IPS-20b (cell line): ENCODE data around the gene URI1.

Source experiments
- H3K27ac ChIP-seq: one replicate; pipeline ENCODE4 v1.5.1; 2013; ENCODE audit warnings: low read length
- H3K27me3 ChIP-seq: 2 replicates; pipeline ENCODE4 v1.6.1; 2013; ENCODE audit warnings: mild to moderate bottlenecking, low read length, inconsistent platforms; ENCODE audit not compliant: insufficient read depth
- H3K36me3 ChIP-seq: 2 replicates; pipeline ENCODE4 v1.6.1; 2013; ENCODE audit warnings: low read depth, mild to moderate bottlenecking, inconsistent platforms, low read length, moderate library complexity; ENCODE audit not compliant: insufficient read depth
- H3K4me1 ChIP-seq: 2 replicates; pipeline ENCODE4 v1.6.1; 2013; ENCODE audit warnings: mild to moderate bottlenecking, control low read depth, inconsistent platforms, low read length, moderate library complexity; ENCODE audit not compliant: insufficient read depth
- H3K4me3 ChIP-seq: 2 replicates; pipeline ENCODE4 v1.5.1; 2013; ENCODE audit warnings: mild to moderate bottlenecking, low read length, inconsistent platforms
- H3K9ac ChIP-seq: 2 replicates; pipeline ENCODE4 v1.6.1; 2013; ENCODE audit warnings: low read depth, mild to moderate bottlenecking, inconsistent platforms, low read length, moderate library complexity
- H3K9me3 ChIP-seq: 2 replicates; pipeline ENCODE4 v1.6.1; 2013; ENCODE audit warnings: mild to moderate bottlenecking, low read depth, low read length, inconsistent platforms; ENCODE audit not compliant: insufficient read depth

Gene URI1

GRCh38 chr19:29976151-29976943, 34.3 kb downstream of the URI1 start:
- H3K4me3 ChIP-seq: no peak overlapping the region
- no peaks in the 10 kb centered on the region for H3K27me3 ChIP-seq

GRCh38 chr19:29978080-29978479, 36.0 kb downstream of the URI1 start:
- no peak overlapping the region for H3K9ac ChIP-seq
- H3K4me1 ChIP-seq: no peaks in the 10 kb centered on the region
- no peaks in the 10 kb centered on the region for H3K27me3 ChIP-seq
- no peak overlapping the region for H3K27ac ChIP-seq
- H3K36me3 ChIP-seq: no peaks in the 10 kb centered on the region
- H3K9me3 ChIP-seq: no peaks in the 10 kb centered on the region
- H3K4me3 ChIP-seq: no peak overlapping the region

More at GRCh38 chr19:29976151-29976943, 34.3 kb downstream of the URI1 start:
- Histone ChIP-seq H3K36me3 (no peaks in the 10 kb centered on the region), H3K9me3 (no peaks in the 10 kb centered on the region), H3K27ac (no peak overlapping the region), H3K9ac (no peak overlapping the region), H3K4me1 (no peaks in the 10 kb centered on the region)

GRCh38 chr19:29983568-29983967, 41.5 kb downstream of the URI1 start:
- no peak overlapping the region for H3K9ac ChIP-seq
- H3K27ac ChIP-seq: no peak overlapping the region
- no peaks in the 10 kb centered on the region for H3K27me3 ChIP-seq
- no peaks in the 10 kb centered on the region for H3K36me3 ChIP-seq
- no peak overlapping the region for H3K4me3 ChIP-seq
- no peaks in the 10 kb centered on the region for H3K9me3 ChIP-seq
- H3K4me1 ChIP-seq: peaks cover 7% of the 10 kb centered on the region; the same call in 1 of the 2 replicates

- Histone ChIP-seq H3K4me3 (no peak overlapping the region), H3K9me3 (no peaks in the 10 kb centered on the region), H3K27ac (no peak overlapping the region)
Measured at GRCh38 chr19:29985196-29985595, 43.2 kb downstream of the URI1 start.

GRCh38 chr19:29988351-29988750, 46.3 kb downstream of the URI1 start:
- Histone ChIP-seq H3K4me3 (no peak overlapping the region), H3K9me3 (no peaks in the 10 kb centered on the region; the same call in 1 of the 2 replicates), H3K36me3 (no peaks in the 10 kb centered on the region), H3K27ac (no peak overlapping the region), H3K4me1 (peaks cover 7% of the 10 kb centered on the region; the same call in 1 of the 2 replicates), H3K27me3 (no peaks in the 10 kb centered on the region), H3K9ac (no peak overlapping the region)

More at GRCh38 chr19:29985196-29985595, 43.2 kb downstream of the URI1 start:
- Histone ChIP-seq H3K36me3 (no peaks in the 10 kb centered on the region), H3K27me3 (no peaks in the 10 kb centered on the region), H3K4me1 (peaks cover 7% of the 10 kb centered on the region; the same call in 1 of the 2 replicates), H3K9ac (no peak overlapping the region)

GRCh38 chr19:29992233-29992867, 50.3 kb downstream of the URI1 start:
- no peaks in the 10 kb centered on the region for H3K4me1 ChIP-seq
- no peak overlapping the region for H3K9ac ChIP-seq
- H3K27ac ChIP-seq: no peak overlapping the region
- no peaks in the 10 kb centered on the region; the same call in 1 of the 2 replicates for H3K9me3 ChIP-seq
- no peak overlapping the region for H3K4me3 ChIP-seq
- 0 out of 2 replicates have a peak, but pooled peaks cover 4% of the 10 kb centered on the region for H3K36me3 ChIP-seq
- H3K27me3 ChIP-seq: no peaks in the 10 kb centered on the region

GRCh38 chr19:29999490-29999889, 57.5 kb downstream of the URI1 start:
- Histone ChIP-seq H3K4me3 (no peak overlapping the region), H3K27ac (no peak overlapping the region), H3K4me1 (peaks cover 4% of the 10 kb centered on the region; the same call in 1 of the 2 replicates), H3K27me3 (no peaks in the 10 kb centered on the region), H3K9ac (no peak overlapping the region), H3K9me3 (no peaks in the 10 kb centered on the region; the same call in 1 of the 2 replicates), H3K36me3 (0 out of 2 replicates have a peak, but pooled peaks cover 4% of the 10 kb centered on the region)

- H3K36me3 ChIP-seq: no peaks in the 10 kb centered on the region; the same call in 1 of the 2 replicates
- H3K9me3 ChIP-seq: no peaks in the 10 kb centered on the region; the same call in 1 of the 2 replicates
- no peak overlapping the region for H3K4me3 ChIP-seq
- no peak overlapping the region for H3K27ac ChIP-seq
- H3K4me1 ChIP-seq: peaks cover 4% of the 10 kb centered on the region; the same call in 1 of the 2 replicates
- H3K27me3 ChIP-seq: no peaks in the 10 kb centered on the region
- no peak overlapping the region for H3K9ac ChIP-seq
Measured at GRCh38 chr19:30000862-30001261, 58.8 kb downstream of the URI1 start.

- H3K9me3 ChIP-seq: no peaks in the 10 kb centered on the region; the same call in 1 of the 2 replicates
- H3K4me3 ChIP-seq: no peak overlapping the region
- H3K27me3 ChIP-seq: no peaks in the 10 kb centered on the region
- no peak overlapping the region for H3K9ac ChIP-seq
- no peaks in the 10 kb centered on the region; the same call in 1 of the 2 replicates for H3K36me3 ChIP-seq
- H3K27ac ChIP-seq: no peak overlapping the region
- peaks cover 4% of the 10 kb centered on the region; the same call in 1 of the 2 replicates for H3K4me1 ChIP-seq
Measured at GRCh38 chr19:30001301-30001700, 59.3 kb downstream of the URI1 start.

- Histone ChIP-seq H3K4me3 (no peak overlapping the region), H3K27me3 (no peaks in the 10 kb centered on the region), H3K9me3 (no peaks in the 10 kb centered on the region; the same call in 1 of the 2 replicates), H3K9ac (no peak overlapping the region), H3K27ac (no peak overlapping the region), H3K4me1 (peaks cover 4% of the 10 kb centered on the region; the same call in 1 of the 2 replicates), H3K36me3 (no peaks in the 10 kb centered on the region; the same call in 1 of the 2 replicates)
Measured at GRCh38 chr19:30001791-30002190, 59.8 kb downstream of the URI1 start.

GRCh38 chr19:30003866-30004265, 61.8 kb downstream of the URI1 start:
- Histone ChIP-seq H3K27me3 (no peaks in the 10 kb centered on the region), H3K4me3 (no peak overlapping the region), H3K27ac (no peak overlapping the region), H3K9ac (no peak overlapping the region), H3K4me1 (peaks cover 4% of the 10 kb centered on the region; the same call in 1 of the 2 replicates), H3K36me3 (peaks cover 2% of the 10 kb centered on the region), H3K9me3 (no peaks in the 10 kb centered on the region; the same call in 1 of the 2 replicates)
